ENCODE results near the gene BANP. TPM values are rescaled to one million over a fixed set of nuclear protein-coding genes. Genes with fewer than 3 reads are reported as not detected.
"Not testable (repeated sequence)": the region's sequence is repeated elsewhere in the genome, so short reads cannot be mapped to it uniquely, and the experiment has no call there.

The BANP gene
- total RNA-seq, 1 donor = 15.5 TPM

DNA sequence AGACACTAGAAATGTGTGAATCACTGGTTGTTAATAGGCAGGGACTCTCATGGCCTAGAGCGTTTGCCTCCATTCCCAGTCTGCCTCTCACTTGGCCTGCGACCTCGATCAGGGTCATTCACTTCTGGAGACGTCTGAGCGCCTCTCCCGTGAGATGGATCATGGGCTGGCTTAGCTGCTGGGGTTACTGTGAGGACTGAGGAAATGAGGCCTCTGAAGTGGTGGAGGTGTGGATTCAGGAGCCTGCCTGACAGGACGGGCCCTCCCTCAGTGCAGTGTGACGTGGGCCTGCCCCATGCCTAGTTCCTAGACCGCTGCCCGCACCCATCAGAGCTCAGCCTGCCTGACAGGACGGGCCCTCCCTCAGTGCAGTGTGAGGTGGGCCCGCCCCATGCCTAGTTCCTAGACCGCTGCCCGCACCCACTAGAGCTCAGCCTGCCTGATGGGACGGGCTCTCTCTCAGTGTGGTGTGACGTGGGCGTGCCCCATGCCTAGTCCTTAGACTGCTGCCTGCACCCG, 61.9 kb downstream of the BANP start:
- TF ChIP-seq CTCF (IDR thresholded peaks at IDR 0.05; ENCODE audit: insufficient read depth, low read length) = no peak
- DNase-seq (ENCODE audit: low read depth) = no peak
- H3K4me3 ChIP-seq (ENCODE audit: low read depth, low read length) = no peak overlapping the region

GRCh38 chr16:88013766-88014251, 62.6 kb downstream of the BANP start:
- no peak for TF ChIP-seq CTCF (IDR thresholded peaks at IDR 0.05; ENCODE audit: insufficient read depth, low read length)
- no peak for DNase-seq (ENCODE audit: low read depth)
- H3K4me3 ChIP-seq (ENCODE audit: low read depth, low read length) = no peak overlapping the region

DNA sequence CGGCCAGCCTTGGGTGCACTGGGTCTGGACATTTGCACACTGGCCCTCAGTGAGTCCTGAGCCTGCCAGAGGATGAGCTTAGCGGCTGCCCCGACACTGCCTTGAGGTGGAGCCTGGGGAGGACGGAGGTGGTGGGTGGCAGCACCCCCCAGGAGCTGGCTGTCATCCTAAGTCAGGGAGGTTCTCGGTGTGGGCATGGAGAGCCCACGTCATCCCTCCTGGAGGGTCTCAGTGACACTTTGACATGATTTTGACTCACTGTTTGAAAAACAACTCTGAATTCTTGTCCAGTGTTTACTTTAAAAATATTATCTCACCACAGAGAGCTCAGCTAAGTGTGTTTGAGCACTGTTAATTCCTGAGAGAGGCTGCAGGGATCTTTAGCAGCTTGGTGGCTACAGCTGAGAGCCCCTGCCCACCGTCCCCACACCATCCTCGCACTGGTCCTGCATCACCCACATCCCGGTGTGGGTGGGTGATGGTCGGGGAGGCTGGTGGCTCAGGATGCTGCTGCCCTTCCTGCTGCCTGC, 63.1 kb downstream of the BANP start:
- no peak for TF ChIP-seq CTCF (IDR thresholded peaks at IDR 0.05; ENCODE audit: insufficient read depth, low read length)
- peak; percentile 3 for DNase-seq (ENCODE audit: low read depth)
- no peak overlapping the region for H3K4me3 ChIP-seq (ENCODE audit: low read depth, low read length)

DNA sequence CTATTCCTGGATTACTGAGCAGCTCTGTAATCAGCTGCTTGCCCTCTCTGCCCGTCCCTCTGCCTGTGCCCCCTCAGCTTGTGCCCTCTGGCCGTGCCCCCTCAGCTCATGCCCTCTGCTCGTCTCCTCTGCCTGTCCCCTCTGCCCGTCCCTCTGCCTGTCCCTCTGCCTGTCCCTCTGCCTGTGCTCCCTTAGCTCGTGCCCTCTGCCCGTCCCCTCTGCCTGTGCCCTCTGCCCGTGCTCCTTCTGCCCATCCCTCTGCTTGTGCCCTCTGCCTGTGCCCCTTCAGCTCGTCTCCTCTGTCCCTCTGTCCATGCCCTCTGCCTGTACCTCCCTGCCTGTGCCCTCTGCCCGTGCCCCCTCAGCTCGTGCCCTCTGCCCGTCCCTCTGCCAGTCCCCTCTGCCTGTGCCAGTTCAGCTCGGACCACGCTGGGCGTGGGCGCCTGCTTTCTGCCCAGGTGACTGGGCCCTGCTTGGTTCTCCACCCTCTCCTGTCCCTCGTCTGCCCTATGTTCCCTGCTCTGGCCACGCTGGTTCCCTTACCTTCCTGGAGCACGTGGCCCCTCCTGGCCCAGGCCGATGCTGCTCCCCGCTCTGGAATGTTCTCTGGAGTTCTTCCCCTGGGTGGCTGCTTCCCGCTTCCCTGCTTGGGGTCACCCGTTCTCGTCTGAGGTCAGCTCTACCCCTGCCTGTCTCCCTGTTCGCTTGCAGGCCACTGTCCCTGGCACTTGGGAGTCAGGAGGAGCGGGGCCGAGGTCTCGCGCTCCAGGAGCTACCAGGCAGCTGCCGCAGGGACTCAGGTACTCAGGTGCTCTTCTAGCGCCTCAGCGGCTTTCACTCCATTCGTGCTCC, 63.9 kb downstream of the BANP start:
- no peak for DNase-seq (ENCODE audit: low read depth)
- H3K4me3 ChIP-seq (ENCODE audit: low read depth, low read length) = no peak overlapping the region
- TF ChIP-seq CTCF (IDR thresholded peaks at IDR 0.05; ENCODE audit: insufficient read depth, low read length) = no peak

DNA sequence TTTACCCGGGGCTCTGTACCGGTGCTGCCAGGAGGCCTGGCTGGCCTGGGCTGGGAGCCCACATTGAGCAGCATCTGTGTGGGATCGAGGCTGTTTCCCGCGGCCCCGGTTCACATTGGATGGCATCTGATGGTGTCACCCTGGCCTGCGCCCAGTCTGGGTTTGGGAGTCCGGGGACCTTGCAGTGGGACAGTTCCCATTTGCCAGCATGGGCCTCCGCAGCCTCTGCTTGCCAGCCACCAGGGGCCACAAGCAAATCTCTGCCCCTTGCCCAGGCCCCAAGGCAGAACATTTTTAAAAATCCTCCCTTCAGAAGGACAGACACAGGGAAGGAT, 64.5 kb downstream of the BANP start:
- no peak overlapping the region for H3K4me3 ChIP-seq (ENCODE audit: low read depth, low read length)
- no peak for DNase-seq (ENCODE audit: low read depth)
- TF ChIP-seq CTCF (IDR thresholded peaks at IDR 0.05; ENCODE audit: insufficient read depth, low read length) = no peak

DNA sequence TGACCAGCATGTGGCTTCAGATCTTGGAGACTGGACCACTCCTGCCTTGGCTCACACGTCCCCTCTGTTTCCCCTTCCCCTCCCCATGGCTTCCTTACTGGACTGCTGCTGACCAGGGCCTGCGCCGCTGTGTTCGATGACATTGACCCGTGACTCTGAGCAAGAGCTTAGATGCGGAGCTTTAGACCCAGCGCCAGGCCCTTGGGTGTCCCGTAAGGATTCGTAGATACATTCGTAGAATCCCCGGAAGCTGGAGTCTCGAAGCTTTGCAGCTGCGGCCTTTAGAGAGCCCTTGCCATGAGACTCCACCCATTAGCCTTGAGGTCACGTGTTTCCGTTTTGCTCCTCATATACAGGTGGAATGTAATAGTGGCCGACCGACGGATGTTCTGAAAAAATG, 65.2 kb downstream of the BANP start:
- DNase-seq (ENCODE audit: low read depth); H3K4me3 ChIP-seq (ENCODE audit: low read depth, low read length): not testable (repeated sequence)

DNA sequence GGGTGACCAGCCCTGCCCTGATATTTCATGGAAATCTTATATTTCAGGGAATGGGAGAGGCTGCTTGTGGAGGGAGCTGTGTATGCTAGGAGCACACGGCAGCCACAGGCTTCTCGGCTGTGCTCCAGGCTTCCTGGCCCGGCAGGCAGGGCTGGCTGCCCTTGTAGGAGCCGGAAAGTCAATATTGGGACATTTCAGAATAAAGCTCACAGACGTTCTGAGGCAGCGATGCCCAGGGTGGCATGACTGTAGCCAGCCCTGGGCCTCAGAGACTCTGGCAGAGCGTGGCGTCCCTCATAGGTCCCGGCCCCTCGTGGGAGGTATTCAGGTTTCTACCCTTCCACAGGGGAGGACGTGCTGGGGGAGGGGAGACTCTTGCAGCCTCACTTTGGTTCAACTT, 65.7 kb downstream of the BANP start:
- no peak for DNase-seq (ENCODE audit: low read depth)
- no peak for TF ChIP-seq CTCF (IDR thresholded peaks at IDR 0.05; ENCODE audit: insufficient read depth, low read length)
- no peak overlapping the region for H3K4me3 ChIP-seq (ENCODE audit: low read depth, low read length)

Measured in fibroblast of the aortic adventitia (primary cell).